H9 (cell line): ENCODE measurements around the gene DENND1A. TPM values are rescaled to one million over a fixed set of nuclear protein-coding genes. Genes with fewer than 3 reads are reported as not detected.

Experiments used
- DNase-seq: peaks from one replicate; pipeline ENCODE4 v3.0.0-alpha.2; 2017
- H2AFZ ChIP-seq: one replicate; pipeline ENCODE4 v1.6.1; 2013; ENCODE audit warnings: mild to moderate bottlenecking, low read length, control low read depth, moderate library complexity
- H2AK5ac ChIP-seq: 2 replicates; pipeline ENCODE4 v1.6.1; 2013; ENCODE audit warnings: low read length, control low read depth, mixed read lengths; ENCODE audit not compliant: insufficient read length
- H2BK120ac ChIP-seq: one replicate; pipeline ENCODE4 v1.6.1; 2013; ENCODE audit warnings: low read depth, mild to moderate bottlenecking, low read length, control low read depth, inconsistent platforms; ENCODE audit not compliant: poor library complexity, severe bottlenecking
- H2BK12ac ChIP-seq: 2 replicates; pipeline ENCODE4 v1.6.1; 2013; ENCODE audit warnings: low read length, control low read depth, mixed read lengths, low read depth; ENCODE audit not compliant: insufficient read length
- H2BK15ac ChIP-seq: 2 replicates; pipeline ENCODE4 v1.6.1; 2013; ENCODE audit warnings: low read depth, low read length, control low read depth
- H2BK20ac ChIP-seq: one replicate; pipeline ENCODE4 v1.6.1; 2013; ENCODE audit warnings: low read depth, mild to moderate bottlenecking, low read length, control low read depth, inconsistent platforms; ENCODE audit not compliant: poor library complexity, severe bottlenecking
- H2BK5ac ChIP-seq: 2 replicates; pipeline ENCODE4 v1.6.1; 2013; ENCODE audit warnings: low read length, control low read depth, mixed read lengths; ENCODE audit not compliant: insufficient read length
- H3K14ac ChIP-seq: 2 replicates; pipeline ENCODE4 v1.6.1; 2013; ENCODE audit warnings: low read length, control low read depth; ENCODE audit not compliant: insufficient read depth
- H3K18ac ChIP-seq: 2 replicates; pipeline ENCODE4 v1.6.1; 2013; ENCODE audit warnings: low read depth, mild to moderate bottlenecking, mixed read lengths, low read length, control low read depth; ENCODE audit not compliant: insufficient read length
- H3K23ac ChIP-seq: 2 replicates; pipeline ENCODE4 v1.6.1; 2013; ENCODE audit warnings: low read length, control low read depth, mixed read lengths, low read depth; ENCODE audit not compliant: insufficient read length
- H3K23me2 ChIP-seq: 2 replicates; pipeline ENCODE4 v1.6.1; 2013; ENCODE audit warnings: low read depth, mild to moderate bottlenecking, mixed read lengths, low read length, control low read depth; ENCODE audit not compliant: insufficient read length, poor library complexity, severe bottlenecking
- H3K27ac ChIP-seq: 2 replicates; pipeline ENCODE4 v1.5.1; 2013; ENCODE audit warnings: low read length, control low read depth, mixed read lengths, low read depth; ENCODE audit not compliant: insufficient read length
- H3K27me3 ChIP-seq: 2 replicates; pipeline ENCODE4 v1.6.1; 2013; ENCODE audit warnings: low read length, control low read depth, inconsistent platforms; ENCODE audit not compliant: insufficient read depth
- H3K4ac ChIP-seq: 2 replicates; pipeline ENCODE4 v1.6.1; 2013; ENCODE audit warnings: low read depth, mild to moderate bottlenecking, control low read depth, inconsistent platforms, low read length, moderate library complexity
- H3K4me1 ChIP-seq: 2 replicates; pipeline ENCODE4 v1.6.1; 2013; ENCODE audit warnings: low read length, control low read depth, inconsistent platforms; ENCODE audit not compliant: insufficient read depth
- H3K4me2 ChIP-seq: 2 replicates; pipeline ENCODE4 v1.6.1; 2013; ENCODE audit warnings: low read length, control low read depth, mixed read lengths; ENCODE audit not compliant: insufficient read length, insufficient read depth
- H3K56ac ChIP-seq: 2 replicates; pipeline ENCODE4 v1.6.1; 2013; ENCODE audit warnings: low read depth, mild to moderate bottlenecking, mixed read lengths, low read length, control low read depth; ENCODE audit not compliant: insufficient read length
- H3K79me1 ChIP-seq: 2 replicates; pipeline ENCODE4 v1.6.1; 2013; ENCODE audit warnings: low read depth, mild to moderate bottlenecking, moderate library complexity, low read length, control low read depth, inconsistent platforms; ENCODE audit not compliant: insufficient read depth, poor library complexity, severe bottlenecking
- H3K79me2 ChIP-seq: 2 replicates; pipeline ENCODE4 v1.6.1; 2013; ENCODE audit warnings: low read length, control low read depth, inconsistent platforms; ENCODE audit not compliant: insufficient read depth
- H3K9ac ChIP-seq: 2 replicates; pipeline ENCODE4 v1.6.1; 2013; ENCODE audit warnings: low read length, control low read depth, mixed read lengths; ENCODE audit not compliant: insufficient read length; ENCODE audit errors: extremely low read depth
- H3K9me3 ChIP-seq: one replicate; pipeline ENCODE4 v1.6.1; 2013; ENCODE audit warnings: low read depth, low read length, inconsistent platforms; ENCODE audit not compliant: control insufficient read depth
- H3T11ph ChIP-seq: one replicate; pipeline ENCODE4 v1.6.1; 2013; ENCODE audit warnings: mild to moderate bottlenecking, low read length, control low read depth, inconsistent platforms
- H4K20me1 ChIP-seq: one replicate; pipeline ENCODE4 v1.6.1; 2013; ENCODE audit not compliant: control insufficient read depth, insufficient read length, insufficient read depth
- H4K5ac ChIP-seq: 2 replicates; pipeline ENCODE4 v1.6.1; 2013; ENCODE audit warnings: low read depth, mild to moderate bottlenecking, mixed read lengths, low read length, control low read depth; ENCODE audit not compliant: insufficient read length
- H4K8ac ChIP-seq: replicated peaks from 2 replicates; pipeline ENCODE4 v1.6.1; 2013; ENCODE audit warnings: low read length, control low read depth, mixed read lengths, low read depth; ENCODE audit not compliant: insufficient read length
- H4K91ac ChIP-seq: 2 replicates; pipeline ENCODE4 v1.6.1; 2013; ENCODE audit warnings: low read depth, mild to moderate bottlenecking, moderate library complexity, mixed read lengths, low read length, control low read depth; ENCODE audit not compliant: insufficient read length
- H3K27ac Mint-ChIP-seq, 3 experiments: 2 replicates in 2 of 3; 3 replicates in 1 of 3; pipeline ENCODE4 v1.8.0; 2020 to 2021; ENCODE audit warnings: mixed read lengths in 3 of 3, mild to moderate bottlenecking in 1 of 3, moderate library complexity in 1 of 3
- H3K27me3 Mint-ChIP-seq: 2 replicates; pipeline ENCODE4 v1.8.0; 2021; ENCODE audit warnings: low read depth, mild to moderate bottlenecking, moderate library complexity, mixed read lengths
- H3K36me3 Mint-ChIP-seq, 3 experiments: 2 replicates in 2 of 3; 3 replicates in 1 of 3; pipeline ENCODE4 v1.8.0; 2020 to 2021; ENCODE audit warnings: low read depth in 3 of 3, mixed read lengths in 3 of 3; ENCODE audit not compliant: insufficient read depth in 1 of 3
- H3K4me1 Mint-ChIP-seq, 2 experiments: 2 replicates each; pipeline ENCODE4 v1.8.0; 2020; ENCODE audit warnings: mixed read lengths in 2 of 2
- H3K4me3 Mint-ChIP-seq, 2 experiments: 2 replicates in 1 of 2; 3 replicates in 1 of 2; pipeline ENCODE4 v1.8.0; 2020 to 2021; ENCODE audit warnings: mild to moderate bottlenecking in 2 of 2, mixed read lengths in 2 of 2, moderate library complexity in 1 of 2
- H3K9me3 Mint-ChIP-seq, 2 experiments: 2 replicates in 1 of 2; 3 replicates in 1 of 2; pipeline ENCODE4 v1.8.0; 2020; ENCODE audit warnings: mild to moderate bottlenecking in 2 of 2, mixed read lengths in 2 of 2, moderate library complexity in 1 of 2
- WGBS: extraction: QIAGEN DNeasy Blood & Tissue Kit; methylation state at CpG from one replicate; pipeline ENCODE4 v1.1.7; 2013; ENCODE audit warnings: missing lambda C conversion rate, low lambda C conversion rate, mixed read lengths; ENCODE audit not compliant: insufficient read length; ENCODE audit errors: extremely low coverage; 5-methylcytosine and 5-hydroxymethylcytosine counted together
- total RNA-seq: library from RNA; stranded (reverse); gene quantifications from 2 replicates; pipeline ENCODE4 v1.2.1, GENCODE V29; 2021
- TF ChIP-seq, protein P1 (sequence below): fragments of 200-600 bp; sonication (generic); conservative IDR thresholded peaks from 3 replicates; pipeline ENCODE4 v1.8.0; 2021; ENCODE audit warnings: antibody characterized with exemption, mild to moderate bottlenecking

Gene DENND1A
- total RNA-seq, 1 experiment from 2014 or later, result 20.4 TPM

DNA sequence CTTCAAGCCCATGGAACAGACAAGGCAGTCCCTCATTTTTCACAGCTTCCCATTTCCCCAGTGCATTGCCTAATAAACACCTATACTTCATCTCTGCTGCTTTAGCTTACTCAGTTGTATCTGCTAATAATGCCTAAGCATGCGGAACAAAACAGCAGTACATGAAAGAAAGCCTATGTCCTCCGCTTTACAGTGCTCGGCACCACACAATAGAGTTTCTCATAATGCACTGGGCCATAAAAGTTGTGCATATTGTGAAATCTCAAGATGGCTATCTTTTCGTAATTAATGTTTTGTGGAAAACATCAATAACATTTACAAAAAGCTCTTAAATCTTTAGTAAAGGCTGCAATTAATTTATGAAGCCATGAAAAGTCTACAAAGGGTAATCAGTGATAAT is 69.3 kb downstream of the DENND1A start:
- H3K23me2 ChIP-seq, result no peaks in the 10 kb centered on the region
- Mint-ChIP-seq H3K36me3 (peaks cover 15 to 18% (median 16%) of the 10 kb centered on the region in 3 experiments), H3K27me3 (peaks cover 69% of the 10 kb centered on the region), H3K4me3 (peak overlapping the region in 1 of 2 experiments; percentile 40; a peak in 1 of 5 replicates), H3K27ac (peak overlapping the region in 1 of 3 experiments; percentile 53; a peak in 2 of 7 replicates), H3K9me3 (peaks cover 2 to 4% of the 10 kb centered on the region in 2 experiments; a peak in 3 of 5 replicates), H3K4me1 (peaks cover 63 to 66% of the 10 kb centered on the region in 2 experiments)
- no peak overlapping the region for H3K4me2 ChIP-seq
- no peak overlapping the region for H3K23ac ChIP-seq
- no peak overlapping the region for H3K4ac ChIP-seq
- no peaks in the 10 kb centered on the region for H4K20me1 ChIP-seq
- no peak overlapping the region for H2AFZ ChIP-seq
- no peak overlapping the region for H4K5ac ChIP-seq
- no peak overlapping the region for H3T11ph ChIP-seq
- H4K91ac ChIP-seq, result no peak overlapping the region
- no peak overlapping the region for H2BK20ac ChIP-seq
- no CpG with 5 or more reads among the region's 4 CpGs for WGBS
- no peak overlapping the region for H3K18ac ChIP-seq
- H3K14ac ChIP-seq, result no peak overlapping the region
- DNase-seq, result no peak
- H2BK120ac ChIP-seq, result no peak overlapping the region
- H2BK5ac ChIP-seq, result no peak overlapping the region
- no peak overlapping the region for H4K8ac ChIP-seq
- no peak overlapping the region for H2BK15ac ChIP-seq
- no peak overlapping the region for H2AK5ac ChIP-seq
- TF ChIP-seq, protein P1, sequence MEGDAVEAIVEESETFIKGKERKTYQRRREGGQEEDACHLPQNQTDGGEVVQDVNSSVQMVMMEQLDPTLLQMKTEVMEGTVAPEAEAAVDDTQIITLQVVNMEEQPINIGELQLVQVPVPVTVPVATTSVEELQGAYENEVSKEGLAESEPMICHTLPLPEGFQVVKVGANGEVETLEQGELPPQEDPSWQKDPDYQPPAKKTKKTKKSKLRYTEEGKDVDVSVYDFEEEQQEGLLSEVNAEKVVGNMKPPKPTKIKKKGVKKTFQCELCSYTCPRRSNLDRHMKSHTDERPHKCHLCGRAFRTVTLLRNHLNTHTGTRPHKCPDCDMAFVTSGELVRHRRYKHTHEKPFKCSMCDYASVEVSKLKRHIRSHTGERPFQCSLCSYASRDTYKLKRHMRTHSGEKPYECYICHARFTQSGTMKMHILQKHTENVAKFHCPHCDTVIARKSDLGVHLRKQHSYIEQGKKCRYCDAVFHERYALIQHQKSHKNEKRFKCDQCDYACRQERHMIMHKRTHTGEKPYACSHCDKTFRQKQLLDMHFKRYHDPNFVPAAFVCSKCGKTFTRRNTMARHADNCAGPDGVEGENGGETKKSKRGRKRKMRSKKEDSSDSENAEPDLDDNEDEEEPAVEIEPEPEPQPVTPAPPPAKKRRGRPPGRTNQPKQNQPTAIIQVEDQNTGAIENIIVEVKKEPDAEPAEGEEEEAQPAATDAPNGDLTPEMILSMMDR, result no peak
- no peak overlapping the region for H3K56ac ChIP-seq
- H3K79me1 ChIP-seq, result peaks cover 3% of the 10 kb centered on the region
- peaks cover 7% of the 10 kb centered on the region; the same call in 1 of the 2 replicates for H3K4me1 ChIP-seq
- no peaks in the 10 kb centered on the region; the same call in 1 of the 2 replicates for H3K79me2 ChIP-seq
- H2BK12ac ChIP-seq, result no peak overlapping the region
- H3K9ac ChIP-seq, result no peak overlapping the region
- no peak overlapping the region for H3K27ac ChIP-seq
- no peaks in the 10 kb centered on the region; the same call in 1 of the 2 replicates for H3K27me3 ChIP-seq
- no peaks in the 10 kb centered on the region for H3K9me3 ChIP-seq
